H9 (cell line): Measurements from ENCODE around the gene CDR2. TPM values are rescaled to one million over a fixed set of nuclear protein-coding genes. Genes with fewer than 3 reads are reported as not detected.
A peak's percentile ranks its signal among the peaks of the same experiment; 100 is the strongest.

Experiments
- DNase-seq: peaks from one replicate; pipeline ENCODE4 v3.0.0-alpha.2; 2017
- H2AFZ ChIP-seq: one replicate; pipeline ENCODE4 v1.6.1; 2013; ENCODE audit warnings: mild to moderate bottlenecking, low read length, control low read depth, moderate library complexity
- H2AK5ac ChIP-seq: 2 replicates; pipeline ENCODE4 v1.6.1; 2013; ENCODE audit warnings: low read length, control low read depth, mixed read lengths; ENCODE audit not compliant: insufficient read length
- H2BK120ac ChIP-seq: one replicate; pipeline ENCODE4 v1.6.1; 2013; ENCODE audit warnings: low read depth, mild to moderate bottlenecking, low read length, control low read depth, inconsistent platforms; ENCODE audit not compliant: poor library complexity, severe bottlenecking
- H2BK12ac ChIP-seq: 2 replicates; pipeline ENCODE4 v1.6.1; 2013; ENCODE audit warnings: low read length, control low read depth, mixed read lengths, low read depth; ENCODE audit not compliant: insufficient read length
- H2BK15ac ChIP-seq: 2 replicates; pipeline ENCODE4 v1.6.1; 2013; ENCODE audit warnings: low read depth, low read length, control low read depth
- H2BK20ac ChIP-seq: one replicate; pipeline ENCODE4 v1.6.1; 2013; ENCODE audit warnings: low read depth, mild to moderate bottlenecking, low read length, control low read depth, inconsistent platforms; ENCODE audit not compliant: poor library complexity, severe bottlenecking
- H2BK5ac ChIP-seq: 2 replicates; pipeline ENCODE4 v1.6.1; 2013; ENCODE audit warnings: low read length, control low read depth, mixed read lengths; ENCODE audit not compliant: insufficient read length
- H3K14ac ChIP-seq: 2 replicates; pipeline ENCODE4 v1.6.1; 2013; ENCODE audit warnings: low read length, control low read depth; ENCODE audit not compliant: insufficient read depth
- H3K18ac ChIP-seq: 2 replicates; pipeline ENCODE4 v1.6.1; 2013; ENCODE audit warnings: low read depth, mild to moderate bottlenecking, mixed read lengths, low read length, control low read depth; ENCODE audit not compliant: insufficient read length
- H3K23ac ChIP-seq: 2 replicates; pipeline ENCODE4 v1.6.1; 2013; ENCODE audit warnings: low read length, control low read depth, mixed read lengths, low read depth; ENCODE audit not compliant: insufficient read length
- H3K23me2 ChIP-seq: 2 replicates; pipeline ENCODE4 v1.6.1; 2013; ENCODE audit warnings: low read depth, mild to moderate bottlenecking, mixed read lengths, low read length, control low read depth; ENCODE audit not compliant: insufficient read length, poor library complexity, severe bottlenecking
- H3K27ac ChIP-seq: 2 replicates; pipeline ENCODE4 v1.5.1; 2013; ENCODE audit warnings: low read length, control low read depth, mixed read lengths, low read depth; ENCODE audit not compliant: insufficient read length
- H3K27me3 ChIP-seq: 2 replicates; pipeline ENCODE4 v1.6.1; 2013; ENCODE audit warnings: low read length, control low read depth, inconsistent platforms; ENCODE audit not compliant: insufficient read depth
- H3K4ac ChIP-seq: 2 replicates; pipeline ENCODE4 v1.6.1; 2013; ENCODE audit warnings: low read depth, mild to moderate bottlenecking, control low read depth, inconsistent platforms, low read length, moderate library complexity
- H3K4me1 ChIP-seq: 2 replicates; pipeline ENCODE4 v1.6.1; 2013; ENCODE audit warnings: low read length, control low read depth, inconsistent platforms; ENCODE audit not compliant: insufficient read depth
- H3K4me2 ChIP-seq: 2 replicates; pipeline ENCODE4 v1.6.1; 2013; ENCODE audit warnings: low read length, control low read depth, mixed read lengths; ENCODE audit not compliant: insufficient read length, insufficient read depth
- H3K56ac ChIP-seq: 2 replicates; pipeline ENCODE4 v1.6.1; 2013; ENCODE audit warnings: low read depth, mild to moderate bottlenecking, mixed read lengths, low read length, control low read depth; ENCODE audit not compliant: insufficient read length
- H3K79me1 ChIP-seq: 2 replicates; pipeline ENCODE4 v1.6.1; 2013; ENCODE audit warnings: low read depth, mild to moderate bottlenecking, moderate library complexity, low read length, control low read depth, inconsistent platforms; ENCODE audit not compliant: insufficient read depth, poor library complexity, severe bottlenecking
- H3K79me2 ChIP-seq: 2 replicates; pipeline ENCODE4 v1.6.1; 2013; ENCODE audit warnings: low read length, control low read depth, inconsistent platforms; ENCODE audit not compliant: insufficient read depth
- H3K9ac ChIP-seq: 2 replicates; pipeline ENCODE4 v1.6.1; 2013; ENCODE audit warnings: low read length, control low read depth, mixed read lengths; ENCODE audit not compliant: insufficient read length; ENCODE audit errors: extremely low read depth
- H3K9me3 ChIP-seq: one replicate; pipeline ENCODE4 v1.6.1; 2013; ENCODE audit warnings: low read depth, low read length, inconsistent platforms; ENCODE audit not compliant: control insufficient read depth
- H3T11ph ChIP-seq: one replicate; pipeline ENCODE4 v1.6.1; 2013; ENCODE audit warnings: mild to moderate bottlenecking, low read length, control low read depth, inconsistent platforms
- H4K20me1 ChIP-seq: one replicate; pipeline ENCODE4 v1.6.1; 2013; ENCODE audit not compliant: control insufficient read depth, insufficient read length, insufficient read depth
- H4K5ac ChIP-seq: 2 replicates; pipeline ENCODE4 v1.6.1; 2013; ENCODE audit warnings: low read depth, mild to moderate bottlenecking, mixed read lengths, low read length, control low read depth; ENCODE audit not compliant: insufficient read length
- H4K8ac ChIP-seq: replicated peaks from 2 replicates; pipeline ENCODE4 v1.6.1; 2013; ENCODE audit warnings: low read length, control low read depth, mixed read lengths, low read depth; ENCODE audit not compliant: insufficient read length
- H4K91ac ChIP-seq: 2 replicates; pipeline ENCODE4 v1.6.1; 2013; ENCODE audit warnings: low read depth, mild to moderate bottlenecking, moderate library complexity, mixed read lengths, low read length, control low read depth; ENCODE audit not compliant: insufficient read length
- H3K27ac Mint-ChIP-seq, 3 experiments: 2 replicates in 2 of 3; 3 replicates in 1 of 3; pipeline ENCODE4 v1.8.0; 2020 to 2021; ENCODE audit warnings: mixed read lengths in 3 of 3, mild to moderate bottlenecking in 1 of 3, moderate library complexity in 1 of 3
- H3K27me3 Mint-ChIP-seq: 2 replicates; pipeline ENCODE4 v1.8.0; 2021; ENCODE audit warnings: low read depth, mild to moderate bottlenecking, moderate library complexity, mixed read lengths
- H3K36me3 Mint-ChIP-seq, 3 experiments: 2 replicates in 2 of 3; 3 replicates in 1 of 3; pipeline ENCODE4 v1.8.0; 2020 to 2021; ENCODE audit warnings: low read depth in 3 of 3, mixed read lengths in 3 of 3; ENCODE audit not compliant: insufficient read depth in 1 of 3
- H3K4me1 Mint-ChIP-seq, 2 experiments: 2 replicates each; pipeline ENCODE4 v1.8.0; 2020; ENCODE audit warnings: mixed read lengths in 2 of 2
- H3K4me3 Mint-ChIP-seq, 2 experiments: 2 replicates in 1 of 2; 3 replicates in 1 of 2; pipeline ENCODE4 v1.8.0; 2020 to 2021; ENCODE audit warnings: mild to moderate bottlenecking in 2 of 2, mixed read lengths in 2 of 2, moderate library complexity in 1 of 2
- H3K9me3 Mint-ChIP-seq, 2 experiments: 2 replicates in 1 of 2; 3 replicates in 1 of 2; pipeline ENCODE4 v1.8.0; 2020; ENCODE audit warnings: mild to moderate bottlenecking in 2 of 2, mixed read lengths in 2 of 2, moderate library complexity in 1 of 2
- CTCF ChIP-seq: fragments of 200-600 bp; sonication (generic); conservative IDR thresholded peaks from 3 replicates; pipeline ENCODE4 v1.8.0; 2021; ENCODE audit warnings: antibody characterized with exemption, mild to moderate bottlenecking
- WGBS: extraction: QIAGEN DNeasy Blood & Tissue Kit; methylation state at CpG from one replicate; pipeline ENCODE4 v1.1.7; 2013; ENCODE audit warnings: missing lambda C conversion rate, low lambda C conversion rate, mixed read lengths; ENCODE audit not compliant: insufficient read length; ENCODE audit errors: extremely low coverage; 5-methylcytosine and 5-hydroxymethylcytosine counted together
- total RNA-seq: library from RNA; stranded (reverse); gene quantifications from 2 replicates; pipeline ENCODE4 v1.2.1, GENCODE V29; 2021

Gene CDR2
- total RNA-seq, 1 experiment from 2014 or later, result 33.4 TPM

GRCh38 chr16:22373662-22374310 lies 633 bp downstream of the CDR2 start:
- H3K14ac ChIP-seq, result peak overlapping the region; percentile 60
- H3K79me2 ChIP-seq, result peaks cover 7% of the 10 kb centered on the region; the same call in 1 of the 2 replicates
- no peak overlapping the region for H3K4ac ChIP-seq
- no peak overlapping the region for H4K5ac ChIP-seq
- H3K27me3 ChIP-seq, result no peaks in the 10 kb centered on the region
- no peak overlapping the region for H4K8ac ChIP-seq
- Mint-ChIP-seq H3K4me3 (peak overlapping the region; percentile 86), H3K4me1 (peaks cover 34 to 59% of the 10 kb centered on the region in 2 experiments), H3K27ac (peak overlapping the region in 2 of 3 experiments; percentile 20 to 29; a peak in 2 of 7 replicates), H3K9me3 (0 out of 5 replicates have a peak, but pooled peaks cover 0 to 2% of the 10 kb centered on the region in 2 experiments), H3K27me3 (peaks cover 11% of the 10 kb centered on the region), H3K36me3 (peaks cover 5 to 19% (median 18%) of the 10 kb centered on the region in 3 experiments; a peak in 6 of 7 replicates)
- H3K9ac ChIP-seq, result peak overlapping the region; percentile 76
- H3K23me2 ChIP-seq, result peaks cover 11% of the 10 kb centered on the region
- peaks cover 6% of the 10 kb centered on the region for H3K79me1 ChIP-seq
- H2BK5ac ChIP-seq, result no peak overlapping the region
- no peak for TF ChIP-seq CTCF
- H3K56ac ChIP-seq, result no peak overlapping the region
- H2BK20ac ChIP-seq, result no peak overlapping the region
- H4K91ac ChIP-seq, result no peak overlapping the region
- H2BK120ac ChIP-seq, result no peak overlapping the region
- no peak overlapping the region for H3T11ph ChIP-seq
- no peaks in the 10 kb centered on the region for H3K9me3 ChIP-seq
- peak overlapping the region; percentile 74 for H3K18ac ChIP-seq
- no peak overlapping the region for H2AK5ac ChIP-seq
- no peaks in the 10 kb centered on the region for H4K20me1 ChIP-seq
- no peak overlapping the region for H2BK12ac ChIP-seq
- no peak overlapping the region for H3K23ac ChIP-seq
- no CpG with 5 or more reads among the region's 51 CpGs for WGBS
- H2AFZ ChIP-seq, result no peak overlapping the region
- H3K4me2 ChIP-seq, result peak overlapping the region; percentile 70
- DNase-seq, result peak; percentile 38
- H3K27ac ChIP-seq, result no peak overlapping the region
- H2BK15ac ChIP-seq, result no peak overlapping the region; the same call in 1 of the 2 replicates
- H3K4me1 ChIP-seq, result peaks cover 2% of the 10 kb centered on the region
